CD4-positive, alpha-beta T cell (primary cell): Measurements from ENCODE around the gene ZNF687. TPM values are rescaled to one million over a fixed set of nuclear protein-coding genes. Genes with fewer than 3 reads are reported as not detected.

ENCODE experiments used
- ATAC-seq: fragments of 200-7000 bp; cut with Tn5 transposase; one replicate; pipeline ENCODE4 v1.10.0; 2022; ENCODE audit warnings: mild to moderate bottlenecking; ENCODE audit not compliant: poor library complexity
- CTCF ChIA-PET: fragments of 350-600 bp; sonication (Branson Sonifier 250); formaldehyde crosslinking; loops from one replicate; lab custom pipeline; 2021; ENCODE audit warnings: antibody characterized with exemption, inconsistent platforms; lab: Charles Lee
- POLR2A ChIA-PET: fragments of 350-600 bp; sonication (Branson Sonifier 250); formaldehyde crosslinking; loops from one replicate; lab custom pipeline; 2021; ENCODE audit warnings: antibody characterized with exemption, inconsistent platforms; lab: Charles Lee
- DNase-seq, 14 experiments: peaks; one replicate each; pipeline ENCODE4 v3.0.0-alpha.2; 2013 to 2020; ENCODE audit warnings: mixed read lengths in 2 of 14
- H3K27ac ChIP-seq, 2 donors: one replicate each; pipeline versions ENCODE4 v1.5.1 to v1.7.0; 2013; ENCODE audit warnings: low read length in 2 of 2, low read depth in 1 of 2, mild to moderate bottlenecking in 1 of 2
- H3K27me3 ChIP-seq, 2 experiments: 1 replicate in 1 of 2; 2 replicates in 1 of 2; pipeline versions ENCODE4 v1.6.1 to v1.7.0; 2013; ENCODE audit warnings: low read length in 2 of 2, control low read depth in 1 of 2, mild to moderate bottlenecking in 1 of 2, moderate library complexity in 1 of 2; ENCODE audit not compliant: insufficient read depth in 2 of 2, control insufficient read depth in 1 of 2
- H3K36me3 ChIP-seq: one replicate; pipeline ENCODE4 v1.6.1; 2013; ENCODE audit warnings: low read length, control low read depth; ENCODE audit not compliant: insufficient read depth
- H3K4me1 ChIP-seq: one replicate; pipeline ENCODE4 v1.6.1; 2013; ENCODE audit warnings: low read length, control low read depth; ENCODE audit not compliant: insufficient read depth
- H3K4me3 ChIP-seq: one replicate; pipeline ENCODE4 v1.5.1; 2013; ENCODE audit warnings: mild to moderate bottlenecking, low read length, moderate library complexity
- H3K9me3 ChIP-seq, 2 experiments: 1 replicate in 1 of 2; 2 replicates in 1 of 2; pipeline versions ENCODE4 v1.6.1 to v1.7.0; 2013; ENCODE audit warnings: low read length in 2 of 2, mild to moderate bottlenecking in 2 of 2, control low read depth in 1 of 2, moderate library complexity in 1 of 2; ENCODE audit not compliant: control insufficient read depth in 1 of 2, insufficient read depth in 1 of 2
- H3K27ac Mint-ChIP-seq: one replicate; pipeline ENCODE4 v1.8.0; 2020; ENCODE audit warnings: mixed read lengths
- H3K27me3 Mint-ChIP-seq: one replicate; pipeline ENCODE4 v1.8.0; 2021; ENCODE audit warnings: mixed read lengths
- H3K36me3 Mint-ChIP-seq: one replicate; pipeline ENCODE4 v1.8.0; 2021; ENCODE audit warnings: low read depth, mixed read lengths
- H3K4me1 Mint-ChIP-seq: one replicate; pipeline ENCODE4 v1.8.0; 2021; ENCODE audit warnings: low read depth, mixed read lengths
- H3K4me3 Mint-ChIP-seq: one replicate; pipeline ENCODE4 v1.8.0; 2020; ENCODE audit warnings: mild to moderate bottlenecking, mixed read lengths
- H3K9me3 Mint-ChIP-seq: one replicate; pipeline ENCODE4 v1.8.0; 2020; ENCODE audit warnings: mixed read lengths
- intact Hi-C, 2 experiments: fragments of 100-400 bp; cut with DNase I in 1 of 2; cut with micrococcal nuclease in 1 of 2; formaldehyde crosslinking; loops; one replicate each; pipeline versions ENCODE4 v1.15.1 to v1.9.0; 2023 to 2025; cut with DNase I, micrococcal nuclease
- polyA plus RNA-seq, 2 donors: library from polyadenylated mRNA; unstranded; fragments of 120-200 nt; gene quantifications; one replicate each; pipeline ENCODE4 v1.2.1, GENCODE V29; 2013
- total RNA-seq, 174 experiments: library from RNA in 2 of 174; stranded (reverse) in 2 of 174; gene quantifications; one replicate each; pipeline ENCODE4 v1.2.3 and lab custom pipeline; 2021 to 2026
- TF ChIP-seq, protein P1 (sequence below): fragments of 200-600 bp; IDR thresholded peaks from one replicate; pipeline ENCODE4 v1.8.0; 2022; ENCODE audit warnings: antibody characterized with exemption, mild to moderate bottlenecking

ZNF687 gene, protein sequence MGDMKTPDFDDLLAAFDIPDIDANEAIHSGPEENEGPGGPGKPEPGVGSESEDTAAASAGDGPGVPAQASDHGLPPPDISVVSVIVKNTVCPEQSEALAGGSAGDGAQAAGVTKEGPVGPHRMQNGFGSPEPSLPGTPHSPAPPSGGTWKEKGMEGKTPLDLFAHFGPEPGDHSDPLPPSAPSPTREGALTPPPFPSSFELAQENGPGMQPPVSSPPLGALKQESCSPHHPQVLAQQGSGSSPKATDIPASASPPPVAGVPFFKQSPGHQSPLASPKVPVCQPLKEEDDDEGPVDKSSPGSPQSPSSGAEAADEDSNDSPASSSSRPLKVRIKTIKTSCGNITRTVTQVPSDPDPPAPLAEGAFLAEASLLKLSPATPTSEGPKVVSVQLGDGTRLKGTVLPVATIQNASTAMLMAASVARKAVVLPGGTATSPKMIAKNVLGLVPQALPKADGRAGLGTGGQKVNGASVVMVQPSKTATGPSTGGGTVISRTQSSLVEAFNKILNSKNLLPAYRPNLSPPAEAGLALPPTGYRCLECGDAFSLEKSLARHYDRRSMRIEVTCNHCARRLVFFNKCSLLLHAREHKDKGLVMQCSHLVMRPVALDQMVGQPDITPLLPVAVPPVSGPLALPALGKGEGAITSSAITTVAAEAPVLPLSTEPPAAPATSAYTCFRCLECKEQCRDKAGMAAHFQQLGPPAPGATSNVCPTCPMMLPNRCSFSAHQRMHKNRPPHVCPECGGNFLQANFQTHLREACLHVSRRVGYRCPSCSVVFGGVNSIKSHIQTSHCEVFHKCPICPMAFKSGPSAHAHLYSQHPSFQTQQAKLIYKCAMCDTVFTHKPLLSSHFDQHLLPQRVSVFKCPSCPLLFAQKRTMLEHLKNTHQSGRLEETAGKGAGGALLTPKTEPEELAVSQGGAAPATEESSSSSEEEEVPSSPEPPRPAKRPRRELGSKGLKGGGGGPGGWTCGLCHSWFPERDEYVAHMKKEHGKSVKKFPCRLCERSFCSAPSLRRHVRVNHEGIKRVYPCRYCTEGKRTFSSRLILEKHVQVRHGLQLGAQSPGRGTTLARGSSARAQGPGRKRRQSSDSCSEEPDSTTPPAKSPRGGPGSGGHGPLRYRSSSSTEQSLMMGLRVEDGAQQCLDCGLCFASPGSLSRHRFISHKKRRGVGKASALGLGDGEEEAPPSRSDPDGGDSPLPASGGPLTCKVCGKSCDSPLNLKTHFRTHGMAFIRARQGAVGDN
- 10 to 100 TPM; 38.9 to 40.0 TPM for total RNA-seq
- polyA plus RNA-seq (2013, experiment 1 of 2): 14.9 TPM
- polyA plus RNA-seq (2013, experiment 2 of 2): 15.6 TPM
- total RNA-seq (lab: John Stamatoyannopoulos, UW): 9.1 to 91.1 (median 56.2) reads per million in 172 experiments

DNA sequence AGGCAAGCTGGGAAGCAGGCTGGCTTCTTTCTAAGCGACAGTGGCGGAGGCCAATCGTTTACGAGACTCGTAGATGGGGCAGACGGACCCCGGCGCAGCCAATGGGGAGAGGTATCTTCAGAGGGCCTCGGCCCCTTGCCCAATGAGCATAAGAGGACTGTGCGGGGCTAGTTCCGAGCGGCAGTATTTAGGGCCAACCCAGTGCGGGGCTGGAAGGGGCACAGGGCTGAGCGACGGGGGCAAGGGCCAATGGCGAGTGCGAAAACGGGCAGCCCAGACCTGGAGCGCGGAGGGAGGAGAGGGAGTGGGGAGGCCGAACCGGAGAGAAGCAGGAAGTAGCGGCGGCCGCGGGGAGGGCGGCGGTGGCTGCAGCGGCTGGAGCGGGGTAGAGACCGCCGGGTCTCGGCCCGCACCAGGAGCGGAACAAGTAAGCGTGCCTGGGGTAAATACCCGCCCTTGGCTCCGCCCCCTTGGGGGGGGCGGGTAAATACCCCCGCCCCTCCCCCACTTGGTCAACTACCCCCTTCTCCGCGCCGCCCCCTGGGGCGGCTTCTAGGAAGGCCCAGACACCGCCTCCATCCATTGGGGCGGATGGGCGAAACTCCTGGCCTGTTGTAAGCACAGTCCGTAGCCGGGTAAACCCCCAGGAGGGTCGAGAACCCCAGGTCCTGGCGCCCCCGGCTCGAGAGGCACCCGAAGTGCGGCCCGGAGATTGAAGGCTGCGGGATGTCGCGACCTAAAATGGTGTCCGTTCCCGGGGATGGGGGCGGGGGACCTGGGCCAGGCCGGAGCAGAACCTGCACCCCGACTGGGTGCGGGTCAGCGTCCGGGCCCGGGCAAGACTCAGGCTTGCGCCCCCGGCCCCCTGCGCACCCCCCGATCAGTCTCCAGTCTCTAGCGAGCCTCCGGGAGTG is at the start of gene ZNF687:
Gene ZNF687, plus strand, starts transcription at position 331 of the 914 bp plus-strand sequence. CDS start 3,993 bp downstream, outside the sequence.
- intact Hi-C loops: loop anchor here (1.0 to 5.0 kb wide), 8 partner anchors 28 to 229 kb away; partner anchors contain the start of genes PI4KB (in 2 of the 2), PSMB4 (in 2 of the 2), CGN (in 1 of the 2) and PSMD4 (in 1 of the 2)

DNA sequence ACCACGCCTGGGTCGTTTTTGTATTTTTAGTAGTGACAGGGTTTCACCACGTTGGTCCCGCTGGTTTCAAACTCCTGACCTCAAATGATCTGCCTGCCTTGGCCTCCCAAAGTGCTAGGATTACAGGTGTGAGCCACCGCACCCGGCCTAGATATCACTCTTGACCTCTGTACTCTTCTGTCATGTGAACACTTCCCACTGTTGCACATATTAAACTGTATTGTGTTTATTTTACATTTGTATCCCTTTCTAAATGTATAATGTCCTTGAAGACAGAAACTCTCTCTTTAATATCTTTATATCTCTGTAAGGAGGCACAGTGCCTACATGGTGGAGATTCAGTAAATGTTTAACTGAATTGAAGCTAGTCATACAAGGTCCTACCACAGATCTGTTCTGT is 46.9 kb upstream of the ZNF687 start:
- Histone ChIP-seq H3K27me3 (no peaks in the 10 kb centered on the region), H3K4me1 (no peaks in the 10 kb centered on the region), H3K4me3 (no peak overlapping the region), H3K9me3 (no peaks in the 10 kb centered on the region), H3K36me3 (peaks cover 89% of the 10 kb centered on the region), H3K27ac (no peak overlapping the region)
- Mint-ChIP-seq H3K4me1 (no peaks in the 10 kb centered on the region), H3K9me3 (no peaks in the 10 kb centered on the region), H3K27ac (no peak overlapping the region), H3K4me3 (no peak overlapping the region), H3K27me3 (no peaks in the 10 kb centered on the region), H3K36me3 (peaks cover 92% of the 10 kb centered on the region)
- intact Hi-C loops: loop anchor here in 1 of 2 experiments (5.0 kb wide), 1 partner anchor 213 kb away; no protein-coding TSS in a partner anchor
- DNase-seq (no peak), ATAC-seq (no peak)
- TF ChIP-seq, protein P1, sequence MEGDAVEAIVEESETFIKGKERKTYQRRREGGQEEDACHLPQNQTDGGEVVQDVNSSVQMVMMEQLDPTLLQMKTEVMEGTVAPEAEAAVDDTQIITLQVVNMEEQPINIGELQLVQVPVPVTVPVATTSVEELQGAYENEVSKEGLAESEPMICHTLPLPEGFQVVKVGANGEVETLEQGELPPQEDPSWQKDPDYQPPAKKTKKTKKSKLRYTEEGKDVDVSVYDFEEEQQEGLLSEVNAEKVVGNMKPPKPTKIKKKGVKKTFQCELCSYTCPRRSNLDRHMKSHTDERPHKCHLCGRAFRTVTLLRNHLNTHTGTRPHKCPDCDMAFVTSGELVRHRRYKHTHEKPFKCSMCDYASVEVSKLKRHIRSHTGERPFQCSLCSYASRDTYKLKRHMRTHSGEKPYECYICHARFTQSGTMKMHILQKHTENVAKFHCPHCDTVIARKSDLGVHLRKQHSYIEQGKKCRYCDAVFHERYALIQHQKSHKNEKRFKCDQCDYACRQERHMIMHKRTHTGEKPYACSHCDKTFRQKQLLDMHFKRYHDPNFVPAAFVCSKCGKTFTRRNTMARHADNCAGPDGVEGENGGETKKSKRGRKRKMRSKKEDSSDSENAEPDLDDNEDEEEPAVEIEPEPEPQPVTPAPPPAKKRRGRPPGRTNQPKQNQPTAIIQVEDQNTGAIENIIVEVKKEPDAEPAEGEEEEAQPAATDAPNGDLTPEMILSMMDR: no peak
- CTCF ChIA-PET: no interaction called here
- POLR2A ChIA-PET: no interaction called here

More for the DNA sequence above, at the start of gene ZNF687:
- peak within 1 kb of the TSS; percentile 92 to 95 for H3K27ac ChIP-seq
- TF ChIP-seq, protein P1: no peak
- H3K36me3 ChIP-seq: peaks cover 19% of the 10 kb centered on the region
- H3K9me3 ChIP-seq: no peaks in the 10 kb centered on the region
- no peaks in the 10 kb centered on the region for H3K27me3 ChIP-seq
- H3K4me3 ChIP-seq: peak within 1 kb of the TSS; percentile 64
- POLR2A ChIA-PET: interaction anchor here (0.5 to 3.4 kb wide), 36 partner anchors 10 to 718 kb away, joined by 3 to 54 read pairs (median 4); partner anchors contain the start of genes C1orf56, ENSA, LYSMD1 and MCL1
- Mint-ChIP-seq H3K4me1 (peaks cover 42% of the 10 kb centered on the region), H3K9me3 (no peaks in the 10 kb centered on the region), H3K27ac (peak within 1 kb of the TSS; percentile 93), H3K27me3 (no peaks in the 10 kb centered on the region), H3K4me3 (peak within 1 kb of the TSS; percentile 98), H3K36me3 (peaks cover 42% of the 10 kb centered on the region)
- DNase-seq (peak; percentile 94 to 100 (median 97)), ATAC-seq (peak; percentile 85)
- CTCF ChIA-PET: interaction anchor here (0.8 to 2.2 kb wide), 10 partner anchors 15 to 118 kb away, joined by 3 to 21 read pairs (median 6); partner anchors contain the start of genes PSMB4, PSMD4 and VPS72
- H3K4me1 ChIP-seq: peaks cover 38% of the 10 kb centered on the region
